Keratinocyte (primary cell): Measurements from ENCODE around the gene RIN3. TPM values are rescaled to one million over a fixed set of nuclear protein-coding genes. Genes with fewer than 3 reads are reported as not detected.
"Not testable (repeated sequence)": the region's sequence is repeated elsewhere in the genome, so short reads cannot be mapped to it uniquely, and the experiment has no call there.

Source experiments
- DNase-seq: peaks from one replicate; pipeline ENCODE4 v3.0.0-alpha.2; 2011; ENCODE audit warnings: low read depth, missing footprints, low spot score
- FAIRE-seq: peaks from 2 replicates; lab custom pipeline; 2011; peaks lifted over from hg19 to GRCh38; lab: Jason Lieb, UNC
- H2AFZ ChIP-seq: 2 replicates; pipeline ENCODE4 v1.6.0; 2012; ENCODE audit warnings: low read length, control low read depth, inconsistent platforms; ENCODE audit not compliant: control insufficient read depth
- H3K27ac ChIP-seq: 2 replicates; pipeline ENCODE4 v1.5.1; 2011; ENCODE audit warnings: low read length; ENCODE audit not compliant: control insufficient read depth, insufficient read depth
- H3K27me3 ChIP-seq: 3 replicates; pipeline ENCODE4 v1.6.0; 2011; ENCODE audit warnings: low read length; ENCODE audit not compliant: control insufficient read depth, insufficient read depth; ENCODE audit errors: extremely low read depth
- H3K36me3 ChIP-seq, 2 experiments: 2 replicates in 1 of 2; 3 replicates in 1 of 2; pipeline ENCODE4 v1.5.1; 2011; ENCODE audit warnings: low read length in 2 of 2, mild to moderate bottlenecking in 1 of 2; ENCODE audit not compliant: control insufficient read depth in 2 of 2, insufficient read depth in 2 of 2; ENCODE audit errors: extremely low read depth in 1 of 2
- H3K4me1 ChIP-seq: 3 replicates; pipeline ENCODE4 v1.5.1; 2011; ENCODE audit warnings: low read length; ENCODE audit not compliant: control insufficient read depth, insufficient read depth; ENCODE audit errors: extremely low read depth
- H3K4me2 ChIP-seq: 3 replicates; pipeline ENCODE4 v1.6.0; 2011; ENCODE audit warnings: low read depth, low read length; ENCODE audit not compliant: control insufficient read depth, insufficient read depth; ENCODE audit errors: extremely low read depth
- H3K4me3 ChIP-seq, 3 experiments: fragments of 200-600 bp in 1 of 3; sonication (generic) in 1 of 3; 2 replicates in 2 of 3; 3 replicates in 1 of 3; pipeline ENCODE4 v1.5.1; 2011 to 2016; ENCODE audit warnings: low read length in 3 of 3, mild to moderate bottlenecking in 3 of 3, control low read depth in 2 of 3, inconsistent platforms in 1 of 3, low read depth in 1 of 3, mixed read lengths in 1 of 3, mixed run types in 1 of 3, moderate library complexity in 1 of 3; ENCODE audit not compliant: control insufficient read depth in 2 of 3, insufficient read depth in 2 of 3; ENCODE audit errors: extremely low read depth in 1 of 3
- H3K79me2 ChIP-seq: 2 replicates; pipeline ENCODE4 v1.6.0; 2012; ENCODE audit warnings: low read length; ENCODE audit not compliant: control insufficient read depth, insufficient read depth
- H3K9ac ChIP-seq: 3 replicates; pipeline ENCODE4 v1.6.0; 2011; ENCODE audit warnings: low read length; ENCODE audit not compliant: control insufficient read depth, insufficient read depth; ENCODE audit errors: extremely low read depth
- H3K9me1 ChIP-seq: 3 replicates; pipeline ENCODE4 v1.6.0; 2011; ENCODE audit warnings: low read length; ENCODE audit not compliant: control insufficient read depth, insufficient read depth; ENCODE audit errors: extremely low read depth
- H3K9me3 ChIP-seq: 2 replicates; pipeline ENCODE4 v1.5.1; 2012; ENCODE audit warnings: low read depth, low read length; ENCODE audit not compliant: control insufficient read depth
- H4K20me1 ChIP-seq: 3 replicates; pipeline ENCODE4 v1.6.0; 2011; ENCODE audit warnings: low read length; ENCODE audit not compliant: control insufficient read depth, insufficient read depth; ENCODE audit errors: extremely low read depth
- EZH2 ChIP-seq: IDR thresholded peaks from one replicate; pipeline ENCODE4 v1.6.1; 2012; ENCODE audit warnings: inconsistent platforms, mild to moderate bottlenecking, low read length, moderate library complexity
- dilution Hi-C: fragments of 300-500 bp; cut with MboI; formaldehyde crosslinking; loops from one replicate; pipeline ENCODE4 v1.7.0; 2020; ENCODE audit warnings: low sequenced_read_pairs; ENCODE audit not compliant: extremely low pct_ligation_motif_present
- polyA plus RNA-seq, 5 experiments: library from polyadenylated mRNA; depleted of rRNA in 3 of 5; stranded (reverse) in 3 of 5; stranded (forward) in 1 of 5; unstranded in 1 of 5; fragments of >200 nt; gene quantifications; 1 replicate in 1 of 5; 2 replicates in 3 of 5; 3 replicates in 1 of 5; pipeline versions ENCODE4 v1.2.1 to v1.2.3, GENCODE V29; 2011 to 2012; ENCODE audit warnings: missing spikeins in 2 of 5, low read depth in 1 of 5, low replicate concordance in 1 of 5
- TF ChIP-seq, protein P1 (sequence below), 3 experiments: IDR thresholded peaks in 1 of 3; conservative IDR thresholded peaks in 1 of 3; optimal IDR thresholded peaks in 1 of 3; 2 replicates in 2 of 3; 3 replicates in 1 of 3; pipeline versions ENCODE3 to v1.5.1; 2011; ENCODE audit warnings: low read length in 3 of 3, mild to moderate bottlenecking in 3 of 3, moderate library complexity in 2 of 3, control low read depth in 1 of 3, inconsistent platforms in 1 of 3; ENCODE audit not compliant: insufficient read depth in 2 of 3; ENCODE audit errors: extremely low read depth in 1 of 3

Gene RIN3
- polyA plus RNA-seq, 1 donor (not counting 4 experiments of a cell fraction or from before 2014, with no cell fraction given) = 1.2 TPM

DNA sequence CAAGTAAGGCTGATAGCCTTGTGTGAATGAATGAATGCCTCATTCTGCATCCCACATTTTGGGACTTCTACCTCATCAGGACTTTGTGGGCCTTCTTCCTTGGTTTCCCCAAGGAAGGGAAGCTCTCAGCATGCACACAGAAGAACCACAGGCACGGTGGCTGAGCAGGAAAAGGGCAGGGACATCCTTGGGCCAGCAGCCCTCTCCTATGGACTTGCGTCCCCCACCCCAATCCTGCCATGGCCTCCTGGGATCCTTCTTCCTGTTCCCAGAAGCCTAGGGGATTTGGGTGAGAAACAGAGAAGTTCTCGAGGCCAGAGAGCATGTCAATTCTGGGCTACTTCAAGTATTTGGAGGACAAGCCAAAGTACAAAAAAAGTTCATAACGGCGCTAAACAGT is 165.2 kb downstream of the RIN3 start:
- no peak for FAIRE-seq
- Histone ChIP-seq H3K79me2 (no peaks in the 10 kb centered on the region), H3K4me3 (no peak overlapping the region), H3K36me3 (no peaks in the 10 kb centered on the region), H3K9me3 (no peaks in the 10 kb centered on the region), H4K20me1 (no peaks in the 10 kb centered on the region), H3K9me1 (no peaks in the 10 kb centered on the region), H3K9ac (no peak overlapping the region), H3K4me1 (peaks cover 5% of the 10 kb centered on the region), H2AFZ (no peak overlapping the region), H3K27me3 (no peaks in the 10 kb centered on the region), H3K27ac (no peak overlapping the region), H3K4me2 (no peak overlapping the region)
- dilution Hi-C loops = no loop called here
- DNase-seq = no peak
- TF ChIP-seq EZH2 = no peak
- TF ChIP-seq, protein P1, sequence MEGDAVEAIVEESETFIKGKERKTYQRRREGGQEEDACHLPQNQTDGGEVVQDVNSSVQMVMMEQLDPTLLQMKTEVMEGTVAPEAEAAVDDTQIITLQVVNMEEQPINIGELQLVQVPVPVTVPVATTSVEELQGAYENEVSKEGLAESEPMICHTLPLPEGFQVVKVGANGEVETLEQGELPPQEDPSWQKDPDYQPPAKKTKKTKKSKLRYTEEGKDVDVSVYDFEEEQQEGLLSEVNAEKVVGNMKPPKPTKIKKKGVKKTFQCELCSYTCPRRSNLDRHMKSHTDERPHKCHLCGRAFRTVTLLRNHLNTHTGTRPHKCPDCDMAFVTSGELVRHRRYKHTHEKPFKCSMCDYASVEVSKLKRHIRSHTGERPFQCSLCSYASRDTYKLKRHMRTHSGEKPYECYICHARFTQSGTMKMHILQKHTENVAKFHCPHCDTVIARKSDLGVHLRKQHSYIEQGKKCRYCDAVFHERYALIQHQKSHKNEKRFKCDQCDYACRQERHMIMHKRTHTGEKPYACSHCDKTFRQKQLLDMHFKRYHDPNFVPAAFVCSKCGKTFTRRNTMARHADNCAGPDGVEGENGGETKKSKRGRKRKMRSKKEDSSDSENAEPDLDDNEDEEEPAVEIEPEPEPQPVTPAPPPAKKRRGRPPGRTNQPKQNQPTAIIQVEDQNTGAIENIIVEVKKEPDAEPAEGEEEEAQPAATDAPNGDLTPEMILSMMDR (optimal IDR thresholded peaks at IDR 0.05 in 1 of 3, IDR thresholded peaks at IDR 0.05 in 1 of 3, conservative IDR thresholded peaks at IDR 0.05 in 1 of 3; ENCODE audit: extremely low read depth in 1 of 3, insufficient read depth in 2 of 3, low read length in 3 of 3) = no peak

DNA sequence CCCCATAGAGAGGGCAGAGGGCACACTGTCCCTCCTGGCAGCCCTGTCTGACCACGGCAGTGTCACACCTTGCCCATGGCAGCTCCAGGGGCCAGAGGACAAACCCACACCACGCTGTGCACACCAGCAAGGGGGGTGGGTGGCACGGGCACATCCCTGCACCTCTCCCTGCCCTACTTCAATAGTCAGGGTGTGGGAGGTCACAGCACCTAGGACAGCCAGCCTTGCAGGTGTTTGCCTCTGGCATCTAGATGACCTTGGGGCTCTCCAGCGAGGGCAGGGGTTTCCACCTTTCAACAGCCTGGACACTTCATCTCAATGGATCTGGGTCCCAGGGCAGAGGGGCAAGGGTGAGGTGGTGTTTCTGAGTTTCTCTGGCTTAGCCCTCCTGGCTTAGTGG is 165.7 kb downstream of the RIN3 start:
- TF ChIP-seq, protein P1 (optimal IDR thresholded peaks at IDR 0.05 in 1 of 3, IDR thresholded peaks at IDR 0.05 in 1 of 3, conservative IDR thresholded peaks at IDR 0.05 in 1 of 3; ENCODE audit: extremely low read depth in 1 of 3, insufficient read depth in 2 of 3, low read length in 3 of 3) = no peak
- no peak for TF ChIP-seq EZH2
- H3K9me3 ChIP-seq = no peaks in the 10 kb centered on the region
- H3K27ac ChIP-seq = no peak overlapping the region
- H4K20me1 ChIP-seq = no peaks in the 10 kb centered on the region
- peaks cover 5% of the 10 kb centered on the region for H3K4me1 ChIP-seq
- no peak overlapping the region for H3K4me3 ChIP-seq
- H3K9ac ChIP-seq = no peak overlapping the region
- no peak overlapping the region for H2AFZ ChIP-seq
- no peak for FAIRE-seq
- H3K9me1 ChIP-seq = no peaks in the 10 kb centered on the region
- dilution Hi-C loops = no loop called here
- H3K4me2 ChIP-seq = no peak overlapping the region
- no peak for DNase-seq
- H3K36me3 ChIP-seq = no peaks in the 10 kb centered on the region
- H3K79me2 ChIP-seq = no peaks in the 10 kb centered on the region
- H3K27me3 ChIP-seq = no peaks in the 10 kb centered on the region

DNA sequence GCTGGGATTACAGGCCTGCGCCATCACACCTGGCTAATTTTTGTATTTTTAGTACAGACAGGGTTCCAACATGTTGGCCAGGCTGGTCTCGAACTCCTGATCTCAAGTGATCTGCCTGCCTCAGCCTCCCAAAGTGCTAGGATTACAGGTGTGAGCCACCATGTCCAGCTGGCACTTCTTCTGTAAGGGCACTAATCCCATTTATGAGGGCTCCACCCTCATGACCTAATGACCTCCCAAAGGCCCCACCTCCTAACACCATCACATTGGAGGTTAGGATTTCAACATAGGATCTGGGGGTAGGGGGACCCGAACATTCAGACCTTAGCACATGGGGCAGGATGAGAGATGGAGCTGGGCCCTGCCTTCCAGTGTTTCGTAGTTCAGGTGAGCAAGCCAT is 166.7 kb downstream of the RIN3 start:
- dilution Hi-C loops, FAIRE-seq, H3K9me3 ChIP-seq, H3K4me2 ChIP-seq, H4K20me1 ChIP-seq, H3K79me2 ChIP-seq, H3K27ac ChIP-seq, H3K4me3 ChIP-seq, DNase-seq, H3K27me3 ChIP-seq, H3K9me1 ChIP-seq, H3K4me1 ChIP-seq, H3K9ac ChIP-seq, H2AFZ ChIP-seq, H3K36me3 ChIP-seq: not testable (repeated sequence)
